Measurements from ENCODE around the gene ANKRD10. TPM values are rescaled to one million over a fixed set of nuclear protein-coding genes. Genes with fewer than 3 reads are reported as not detected.
A peak's percentile ranks its signal among the peaks of the same experiment; 100 is the strongest.

The ANKRD10 gene
- total RNA-seq, 1 experiment from 2014 or later, result 159 TPM

- no CpG with 5 or more reads among the region's 8 CpGs for WGBS (ENCODE audit: extremely low coverage, insufficient read length, low lambda C conversion rate)
- no peak overlapping the region for H3K56ac ChIP-seq (ENCODE audit: insufficient read length, low read depth, low read length)
- H3K4me2 ChIP-seq (ENCODE audit: insufficient read depth, insufficient read length, low read length), result no peak overlapping the region
- H3K27me3 ChIP-seq (ENCODE audit: insufficient read depth, low read length), result no peaks in the 10 kb centered on the region
- no peak for TF ChIP-seq CTCF (conservative IDR thresholded peaks at IDR 0.05)
- H3T11ph ChIP-seq (ENCODE audit: low read length), result no peak overlapping the region
- H4K20me1 ChIP-seq (ENCODE audit: control insufficient read depth, insufficient read depth, insufficient read length), result no peaks in the 10 kb centered on the region
- H3K4ac ChIP-seq (ENCODE audit: low read depth, low read length), result no peak overlapping the region
- H3K79me1 ChIP-seq (ENCODE audit: insufficient read depth, low read depth, low read length, poor library complexity, severe bottlenecking), result no peaks in the 10 kb centered on the region
- H3K9ac ChIP-seq (ENCODE audit: extremely low read depth, insufficient read length, low read length), result no peak overlapping the region
- Mint-ChIP-seq H3K27me3 (ENCODE audit: low read depth) (no peaks in the 10 kb centered on the region), H3K36me3 (ENCODE audit: insufficient read depth in 1 of 3, low read depth in 3 of 3) (peaks cover 17 to 39% (median 28%) of the 10 kb centered on the region in 3 experiments; a peak in 6 of 7 replicates), H3K9me3 (no peaks in the 10 kb centered on the region; a peak in 1 of 5 replicates), H3K27ac (peak overlapping the region in 1 of 3 experiments; percentile 84; a peak in 3 of 7 replicates), H3K4me1 (peaks cover 35 to 40% of the 10 kb centered on the region in 2 experiments), H3K4me3 (no peak overlapping the region)
- no peak overlapping the region for H4K5ac ChIP-seq (ENCODE audit: insufficient read length, low read depth, low read length)
- no peaks in the 10 kb centered on the region for H3K9me3 ChIP-seq (ENCODE audit: control insufficient read depth, low read depth, low read length)
- H3K4me1 ChIP-seq (ENCODE audit: insufficient read depth, low read length), result 0 out of 2 replicates have a peak, but pooled peaks cover 9% of the 10 kb centered on the region
- no peak overlapping the region for H3K14ac ChIP-seq (ENCODE audit: insufficient read depth, low read length)
- H2BK120ac ChIP-seq (ENCODE audit: low read depth, low read length, poor library complexity, severe bottlenecking), result no peak overlapping the region
- H3K18ac ChIP-seq (ENCODE audit: insufficient read length, low read depth, low read length), result no peak overlapping the region
- no peak for DNase-seq
- no peaks in the 10 kb centered on the region for H3K79me2 ChIP-seq (ENCODE audit: insufficient read depth, low read length)
- H2AFZ ChIP-seq (ENCODE audit: low read length), result no peak overlapping the region
- H2AK5ac ChIP-seq (ENCODE audit: insufficient read length, low read length), result no peak overlapping the region
- H4K91ac ChIP-seq (ENCODE audit: insufficient read length, low read depth, low read length), result no peak overlapping the region
- H2BK15ac ChIP-seq (ENCODE audit: low read depth, low read length), result no peak overlapping the region
- no peaks in the 10 kb centered on the region for H3K23me2 ChIP-seq (ENCODE audit: insufficient read length, low read depth, low read length, poor library complexity, severe bottlenecking)
- no peak overlapping the region for H4K8ac ChIP-seq (replicated peaks; ENCODE audit: insufficient read length, low read depth, low read length)
- no peak overlapping the region for H2BK12ac ChIP-seq (ENCODE audit: insufficient read length, low read depth, low read length)
- H2BK5ac ChIP-seq (ENCODE audit: insufficient read length, low read length), result no peak overlapping the region
- H3K23ac ChIP-seq (ENCODE audit: insufficient read length, low read depth, low read length), result no peak overlapping the region
- no peak overlapping the region for H3K27ac ChIP-seq (ENCODE audit: insufficient read length, low read depth, low read length)
- H2BK20ac ChIP-seq (ENCODE audit: low read depth, low read length, poor library complexity, severe bottlenecking), result no peak overlapping the region
Observed at GRCh38 chr13:110890279-110891165, 24.3 kb downstream of the ANKRD10 start.
